Measurements from ENCODE around the gene CCNY. TPM values are rescaled to one million over a fixed set of nuclear protein-coding genes. Genes with fewer than 3 reads are reported as not detected.

The CCNY gene
- total RNA-seq, 2 donors from 2014 or later: 60.5 to 65.9 TPM

DNA sequence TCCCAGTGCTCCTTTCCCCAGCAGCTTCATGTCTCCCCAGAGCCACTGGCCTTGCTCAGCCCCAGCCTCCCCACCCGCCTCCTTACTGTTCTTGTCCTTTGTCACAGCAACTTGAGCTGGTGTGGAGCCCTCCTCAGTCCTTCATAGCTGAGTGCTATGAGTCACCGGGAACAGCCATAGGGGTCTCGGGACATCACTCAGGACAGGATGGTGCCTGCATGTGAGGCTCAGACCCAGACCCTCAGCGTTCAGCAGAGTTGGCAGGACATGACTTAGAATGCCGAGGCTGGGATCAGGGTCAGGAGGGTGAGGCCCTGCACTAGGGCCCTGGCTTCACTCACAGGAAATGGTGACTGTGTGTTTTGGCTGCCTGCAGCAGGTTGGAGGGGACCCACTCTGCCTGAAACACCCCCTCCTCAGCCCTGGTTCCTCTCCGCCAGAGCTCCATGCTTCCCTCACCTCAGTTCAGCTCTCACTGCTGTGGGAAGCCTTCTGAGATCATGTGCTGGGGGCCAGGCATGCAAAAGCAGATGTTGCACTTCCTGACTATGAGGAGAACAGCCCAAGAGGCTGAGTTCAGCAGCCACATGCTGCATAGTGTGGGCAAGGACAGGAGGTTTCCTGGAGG, 228.1 kb downstream of the CCNY start:
- H3K9me3 ChIP-seq (ENCODE audit: control insufficient read depth, low read length): no peaks in the 10 kb centered on the region
- H3K27me3 Mint-ChIP-seq (ENCODE audit: insufficient read depth): no peaks in the 10 kb centered on the region
- WGBS, 2 experiments (ENCODE audit: insufficient coverage in 1 of 2, insufficient read length in 1 of 2): 92 to 100% methylated on average over 1 to 6 of the region's 6 CpGs
- H3K9me3 Mint-ChIP-seq: no peaks in the 10 kb centered on the region
- H3K4me1 Mint-ChIP-seq: no peaks in the 10 kb centered on the region
- peaks cover 49% of the 10 kb centered on the region for H3K36me3 Mint-ChIP-seq (ENCODE audit: low read depth)
- no peaks in the 10 kb centered on the region for H3K27me3 ChIP-seq (ENCODE audit: control insufficient read depth, insufficient read depth, low read length, poor library complexity, severe bottlenecking)
- no peak overlapping the region for H3K27ac Mint-ChIP-seq
- H3K4me3 ChIP-seq (ENCODE audit: low read length): no peak overlapping the region
- no peak overlapping the region for H3K4me3 Mint-ChIP-seq
- no peak for DNase-seq
- no peaks in the 10 kb centered on the region for H3K4me1 ChIP-seq (ENCODE audit: control insufficient read depth, insufficient read depth, low read length)
- no peak overlapping the region for H3K27ac ChIP-seq (ENCODE audit: low read depth, low read length)
- TF ChIP-seq, protein P1, sequence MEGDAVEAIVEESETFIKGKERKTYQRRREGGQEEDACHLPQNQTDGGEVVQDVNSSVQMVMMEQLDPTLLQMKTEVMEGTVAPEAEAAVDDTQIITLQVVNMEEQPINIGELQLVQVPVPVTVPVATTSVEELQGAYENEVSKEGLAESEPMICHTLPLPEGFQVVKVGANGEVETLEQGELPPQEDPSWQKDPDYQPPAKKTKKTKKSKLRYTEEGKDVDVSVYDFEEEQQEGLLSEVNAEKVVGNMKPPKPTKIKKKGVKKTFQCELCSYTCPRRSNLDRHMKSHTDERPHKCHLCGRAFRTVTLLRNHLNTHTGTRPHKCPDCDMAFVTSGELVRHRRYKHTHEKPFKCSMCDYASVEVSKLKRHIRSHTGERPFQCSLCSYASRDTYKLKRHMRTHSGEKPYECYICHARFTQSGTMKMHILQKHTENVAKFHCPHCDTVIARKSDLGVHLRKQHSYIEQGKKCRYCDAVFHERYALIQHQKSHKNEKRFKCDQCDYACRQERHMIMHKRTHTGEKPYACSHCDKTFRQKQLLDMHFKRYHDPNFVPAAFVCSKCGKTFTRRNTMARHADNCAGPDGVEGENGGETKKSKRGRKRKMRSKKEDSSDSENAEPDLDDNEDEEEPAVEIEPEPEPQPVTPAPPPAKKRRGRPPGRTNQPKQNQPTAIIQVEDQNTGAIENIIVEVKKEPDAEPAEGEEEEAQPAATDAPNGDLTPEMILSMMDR (conservative IDR thresholded peaks at IDR 0.05): no peak
- no peak overlapping the region for H3K9ac ChIP-seq (ENCODE audit: extremely low read depth, low read length, poor library complexity, severe bottlenecking)
- peaks cover 27% of the 10 kb centered on the region for H3K36me3 ChIP-seq (ENCODE audit: control insufficient read depth, insufficient read depth, low read length)

DNA sequence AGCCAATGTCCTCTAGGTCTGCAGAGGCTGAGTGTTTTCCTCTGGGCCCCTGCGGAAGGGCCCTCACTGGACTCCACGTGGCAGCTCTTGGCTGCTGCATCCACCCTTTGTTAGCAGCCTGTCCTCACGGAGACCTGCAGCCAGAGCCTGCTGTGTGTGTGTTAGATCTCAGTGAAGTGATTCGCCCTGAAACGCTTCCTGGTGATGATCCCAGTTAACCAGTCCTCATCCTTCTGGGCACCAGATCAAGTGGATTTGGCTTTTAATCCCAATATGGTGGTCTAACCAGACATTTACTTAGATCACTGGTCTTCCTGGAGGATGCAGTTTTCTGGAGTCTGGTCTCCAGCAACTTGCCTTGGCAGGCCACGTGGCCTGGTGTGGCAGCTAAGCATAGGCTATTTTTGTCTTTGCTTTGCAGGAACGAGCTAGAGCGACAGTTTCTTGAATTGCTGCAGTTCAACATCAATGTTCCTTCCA, 229.3 kb downstream of the CCNY start:
- Mint-ChIP-seq H3K9me3 (no peaks in the 10 kb centered on the region), H3K4me1 (no peaks in the 10 kb centered on the region), H3K27ac (no peak overlapping the region), H3K27me3 (ENCODE audit: insufficient read depth) (no peaks in the 10 kb centered on the region), H3K36me3 (ENCODE audit: low read depth) (peaks cover 48% of the 10 kb centered on the region), H3K4me3 (no peak overlapping the region)
- TF ChIP-seq, protein P1 (conservative IDR thresholded peaks at IDR 0.05): no peak
- no peak for DNase-seq
- no peaks in the 10 kb centered on the region for H3K4me1 ChIP-seq (ENCODE audit: control insufficient read depth, insufficient read depth, low read length)
- no peak overlapping the region for H3K4me3 ChIP-seq (ENCODE audit: low read length)
- 94% methylated on average over 7 to 8 of the region's 8 CpGs for WGBS, 2 experiments (ENCODE audit: insufficient coverage in 1 of 2, insufficient read length in 1 of 2)
- peaks cover 37% of the 10 kb centered on the region for H3K36me3 ChIP-seq (ENCODE audit: control insufficient read depth, insufficient read depth, low read length)
- no peaks in the 10 kb centered on the region for H3K9me3 ChIP-seq (ENCODE audit: control insufficient read depth, low read length)
- H3K9ac ChIP-seq (ENCODE audit: extremely low read depth, low read length, poor library complexity, severe bottlenecking): no peak overlapping the region
- H3K27ac ChIP-seq (ENCODE audit: low read depth, low read length): no peak overlapping the region
- H3K27me3 ChIP-seq (ENCODE audit: control insufficient read depth, insufficient read depth, low read length, poor library complexity, severe bottlenecking): no peaks in the 10 kb centered on the region

DNA sequence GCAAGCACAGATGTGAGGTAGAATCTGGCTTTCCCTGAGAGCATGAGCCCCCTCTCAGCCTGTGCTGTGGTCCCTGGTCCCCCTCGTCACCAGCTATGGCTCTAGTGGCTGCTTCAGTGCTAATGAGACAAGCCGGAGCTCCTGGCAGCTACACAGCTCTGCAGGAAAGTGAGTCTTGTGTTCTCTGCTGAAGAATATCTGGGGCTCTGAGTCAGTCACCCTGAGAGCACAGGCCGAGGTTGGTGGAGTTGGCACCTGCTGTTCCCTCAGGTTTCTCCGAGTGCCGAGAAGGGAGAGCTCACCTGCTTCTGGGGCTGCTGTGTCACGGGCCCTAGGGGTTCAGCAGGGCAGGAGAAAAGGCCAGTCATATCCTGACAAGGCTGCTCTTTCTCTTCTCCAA, 231.6 kb downstream of the CCNY start:
- H3K36me3 ChIP-seq (ENCODE audit: control insufficient read depth, insufficient read depth, low read length): peaks cover 56% of the 10 kb centered on the region
- 92 to 95% methylated on average over 2 to 6 of the region's 6 CpGs for WGBS, 2 experiments (ENCODE audit: insufficient coverage in 1 of 2, insufficient read length in 1 of 2)
- no peak overlapping the region for H3K27ac ChIP-seq (ENCODE audit: low read depth, low read length)
- H3K4me3 Mint-ChIP-seq: no peak overlapping the region
- H3K9me3 Mint-ChIP-seq: no peaks in the 10 kb centered on the region
- peaks cover 49% of the 10 kb centered on the region for H3K36me3 Mint-ChIP-seq (ENCODE audit: low read depth)
- H3K27me3 Mint-ChIP-seq (ENCODE audit: insufficient read depth): no peaks in the 10 kb centered on the region
- DNase-seq: no peak
- TF ChIP-seq, protein P1 (conservative IDR thresholded peaks at IDR 0.05): no peak
- H3K9ac ChIP-seq (ENCODE audit: extremely low read depth, low read length, poor library complexity, severe bottlenecking): no peak overlapping the region
- no peak overlapping the region for H3K27ac Mint-ChIP-seq
- H3K4me1 Mint-ChIP-seq: no peaks in the 10 kb centered on the region
- H3K4me3 ChIP-seq (ENCODE audit: low read length): no peak overlapping the region
- no peaks in the 10 kb centered on the region for H3K9me3 ChIP-seq (ENCODE audit: control insufficient read depth, low read length)
- no peaks in the 10 kb centered on the region for H3K27me3 ChIP-seq (ENCODE audit: control insufficient read depth, insufficient read depth, low read length, poor library complexity, severe bottlenecking)
- H3K4me1 ChIP-seq (ENCODE audit: control insufficient read depth, insufficient read depth, low read length): no peaks in the 10 kb centered on the region
